GM12878 (cell line): ENCODE results near the gene KCNMB4. TPM values are rescaled to one million over a fixed set of nuclear protein-coding genes. Genes with fewer than 3 reads are reported as not detected.
A peak's percentile ranks its signal among the peaks of the same experiment; 100 is the strongest.

Source experiments
- ATAC-seq: fragments of 200-7000 bp; cut with Tn5 transposase; 3 replicates; pipeline ENCODE4 v1.9.1; 2020; ENCODE audit warnings: mild to moderate bottlenecking, moderate library complexity
- BruUV-seq: library from RNA; stranded (reverse); fragments of 400-500 nt; replicated peaks from 2 replicates; lab custom pipeline; 2021; lab: Mats Ljungman, UMichigan
- CTCF ChIA-PET: fragments of 300-600 bp; sonication (Branson Sonifier 250); formaldehyde crosslinking; extraction: SDS; loops from one replicate; lab custom pipeline; 2021; ENCODE audit warnings: inconsistent platforms; lab: Yijun Ruan, JAX
- POLR2A ChIA-PET: fragments of 350-600 bp; formaldehyde crosslinking; extraction: SDS; loops from one replicate; lab custom pipeline; 2021; ENCODE audit warnings: inconsistent platforms; lab: Charles Lee
- RAD21 ChIA-PET: fragments of 300-600 bp; sonication (Branson Sonifier 250); formaldehyde crosslinking; loops from one replicate; lab custom pipeline; 2023; ENCODE audit warnings: antibody characterized with exemption; ENCODE audit not compliant: unreplicated experiment; lab: Charles Lee
- SMC1A ChIA-PET: fragments of 300-600 bp; sonication (Branson Sonifier 250); formaldehyde crosslinking; loops from one replicate; lab custom pipeline; 2023; ENCODE audit not compliant: unreplicated experiment, uncharacterized antibody; lab: Charles Lee
- DNase-seq: peaks from one replicate; pipeline ENCODE4 v3.0.0-alpha.2; 2011; ENCODE audit warnings: low read depth, low spot score
- FAIRE-seq: peaks from 3 replicates; lab custom pipeline; 2011; peaks lifted over from hg19 to GRCh38; lab: Jason Lieb, UNC
- H2AFZ ChIP-seq: 2 replicates; pipeline ENCODE4 v1.6.0; 2011; ENCODE audit warnings: low read depth, low read length, control low read depth; ENCODE audit not compliant: control insufficient read depth
- H3K27ac ChIP-seq: 2 replicates; pipeline ENCODE4 v1.5.1; 2011; ENCODE audit warnings: control low read depth; ENCODE audit not compliant: control insufficient read depth, insufficient read depth
- H3K27me3 ChIP-seq, 2 experiments: replicated peaks in 1 of 2; 2 replicates each; pipeline versions ENCODE4 v1.6.0 to v1.6.1; 2011; ENCODE audit warnings: low read length in 1 of 2; ENCODE audit not compliant: control insufficient read depth in 2 of 2, insufficient read depth in 2 of 2
- H3K36me3 ChIP-seq, 2 experiments: 2 replicates each; pipeline ENCODE4 v1.5.1; 2011; ENCODE audit warnings: low read length in 1 of 2; ENCODE audit not compliant: control insufficient read depth in 2 of 2, insufficient read depth in 2 of 2
- H3K4me1 ChIP-seq: 2 replicates; pipeline ENCODE4 v1.6.1; 2011; ENCODE audit warnings: mild to moderate bottlenecking, low read length, moderate library complexity, mixed read lengths; ENCODE audit not compliant: control insufficient read depth, insufficient read depth
- H3K4me2 ChIP-seq: 2 replicates; pipeline ENCODE4 v1.6.0; 2011; ENCODE audit warnings: control low read depth; ENCODE audit not compliant: control insufficient read depth, insufficient read depth
- H3K4me3 ChIP-seq: fragments of 200-600 bp; sonication (generic); 2 replicates; pipeline ENCODE4 v1.5.1; 2016
- H3K79me2 ChIP-seq: 2 replicates; pipeline ENCODE4 v1.6.0; 2011; ENCODE audit warnings: low read length; ENCODE audit not compliant: control insufficient read depth, insufficient read depth
- H3K9ac ChIP-seq: 2 replicates; pipeline ENCODE4 v1.8.0; 2011; ENCODE audit warnings: low read length, control low read depth, mixed read lengths; ENCODE audit not compliant: control insufficient read depth, insufficient read depth
- H3K9me3 ChIP-seq: replicated peaks from 3 replicates; pipeline ENCODE4 v1.5.1; 2011; ENCODE audit warnings: mild to moderate bottlenecking, low read length; ENCODE audit not compliant: control insufficient read depth, insufficient read depth
- H4K20me1 ChIP-seq: 2 replicates; pipeline ENCODE4 v1.6.0; 2011; ENCODE audit not compliant: control insufficient read depth, insufficient read depth
- BCL11A ChIP-seq: IDR thresholded peaks from 2 replicates; pipeline ENCODE4 v1.6.1; 2011; ENCODE audit warnings: low read depth, low read length
- CBX5 ChIP-seq: sonication (generic); IDR thresholded peaks from 2 replicates; pipeline ENCODE4 v1.6.1; 2016; ENCODE audit warnings: low read depth, moderate library complexity, mild to moderate bottlenecking, inconsistent platforms
- CEBPB ChIP-seq, 2 experiments: fragments of 150-350 bp in 1 of 2; IDR thresholded peaks; 2 replicates each; pipeline ENCODE4 v1.6.1; 2012 to 2014; ENCODE audit warnings: low read depth in 2 of 2, low read length in 2 of 2, borderline replicate concordance in 1 of 2, inconsistent platforms in 1 of 2
- CHD1 ChIP-seq: IDR thresholded peaks from 2 replicates; pipeline ENCODE4 v1.6.1; 2012; ENCODE audit warnings: low read depth, low read length, improper control_type of control experiment
- NR2C1 ChIP-seq: fragments of 450-650 bp; IDR thresholded peaks from 2 replicates; pipeline ENCODE4 v1.6.1; 2017; ENCODE audit warnings: antibody characterized with exemption, mild to moderate bottlenecking, moderate library complexity
- RUNX3 ChIP-seq: IDR thresholded peaks from 2 replicates; pipeline ENCODE4 v1.6.1; 2012; ENCODE audit warnings: low read length, inconsistent platforms
- TARDBP ChIP-seq: IDR thresholded peaks from 2 replicates; pipeline ENCODE4 v1.6.1; 2016; ENCODE audit warnings: borderline replicate concordance
- ZNF207 ChIP-seq: fragments of 450-650 bp; IDR thresholded peaks from 2 replicates; pipeline ENCODE4 v1.6.1; 2014; ENCODE audit warnings: antibody characterized with exemption, mild to moderate bottlenecking, borderline replicate concordance
- WGBS: methylation state at CpG from one replicate; pipeline ENCODE4 v1.1.6; 2016; ENCODE audit warnings: low lambda C conversion rate; ENCODE audit not compliant: insufficient replicate concordance, insufficient coverage; ENCODE audit errors: missing lambda C conversion rate; 5-methylcytosine and 5-hydroxymethylcytosine counted together
- in situ Hi-C: fragments of 300-500 bp; cut with MboI; formaldehyde crosslinking; loops from 9 replicates; pipeline ENCODE4 v1.14.3; 2018; ENCODE audit warnings: mixed read lengths
- intact Hi-C: fragments of 100-400 bp; cut with micrococcal nuclease; formaldehyde crosslinking; loops from one replicate; pipeline ENCODE4 v1.14.2; 2022; ENCODE audit not compliant: unreplicated experiment
- polyA plus RNA-seq, 11 experiments: library from polyadenylated mRNA; depleted of rRNA in 4 of 11; unstranded in 6 of 11; stranded (reverse) in 5 of 11; fragments of >200 nt; fragmentation: Nextera tagmentation in 4 of 11; fragmentation: Illumina TruSeq in 1 of 11; extraction: Ambion mirVana in 4 of 11; extraction: Trizol in 1 of 11; gene quantifications; 1 replicate in 1 of 11; 2 replicates in 10 of 11; pipeline versions ENCODE4 v1.2.1 to v1.2.3, GENCODE V29; 2011 to 2016; ENCODE audit warnings: inconsistent platforms in 2 of 11, missing spikeins in 2 of 11, low read depth in 1 of 11
- total RNA-seq, 4 experiments: library from RNA; depleted of rRNA in 3 of 4; stranded (reverse); fragments of >200 nt in 3 of 4; fragmentation: Illumina TruSeq in 1 of 4; extraction: Trizol in 1 of 4; gene quantifications; 2 replicates each; pipeline versions ENCODE4 v1.2.1 to v1.2.3, GENCODE V29; 2013 to 2021
- TF ChIP-seq, protein P1 (sequence below): fragments of 450-650 bp; IDR thresholded peaks from 2 replicates; pipeline ENCODE4 v1.6.1; 2017; ENCODE audit warnings: low read depth, mild to moderate bottlenecking, moderate library complexity
- TF ChIP-seq, protein P2 (sequence below): IDR thresholded peaks from 2 replicates; pipeline ENCODE4 v1.6.1; 2012; ENCODE audit warnings: low read length, inconsistent platforms
- TF ChIP-seq, protein P3 (sequence below): fragments of 450-650 bp; formaldehyde crosslinking; IDR thresholded peaks from 2 replicates; pipeline ENCODE4 v1.4.0; 2020; ENCODE audit warnings: mild to moderate bottlenecking, moderate library complexity

KCNMB4 gene
- total and polyA plus RNA-seq, 10 of the 15 experiments (the other 5 are each of a cell fraction or from before 2014, with no cell fraction given), result 0.06 to 0.37 (median 0.16) TPM; not detected in 2

DNA sequence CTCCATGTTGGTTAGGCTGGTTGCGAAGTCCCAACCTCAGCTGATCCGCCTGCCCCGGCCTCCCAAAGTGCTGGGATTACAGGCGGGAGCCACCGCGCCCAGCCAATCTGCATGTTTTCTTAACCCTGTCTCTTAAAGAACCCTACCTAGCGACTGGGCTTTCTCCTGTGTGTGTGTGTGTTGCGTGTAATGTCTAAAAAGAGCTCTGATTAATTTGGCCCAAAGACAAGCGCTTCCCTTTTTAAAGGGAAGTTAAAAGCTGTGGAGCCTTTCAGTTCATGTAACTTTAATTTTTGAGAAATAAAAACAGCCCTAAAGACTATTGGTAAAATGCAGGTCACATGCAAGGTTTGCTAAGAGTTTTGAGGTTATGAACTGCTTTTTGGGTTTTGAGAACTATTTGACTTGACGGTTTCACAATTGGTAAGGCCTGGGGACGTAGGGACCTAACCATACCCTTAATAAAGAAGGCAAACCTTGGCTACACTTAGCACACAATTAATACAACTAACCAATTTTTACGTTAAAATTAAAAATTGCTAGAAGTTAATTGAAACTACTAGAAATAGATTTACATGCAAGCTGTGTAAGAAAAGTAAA, 103.2 kb downstream of the KCNMB4 start (continued):
- TF ChIP-seq CEBPB (IDR thresholded peaks at IDR 0.05; ENCODE audit: borderline replicate concordance in 1 of 2, low read depth in 2 of 2, low read length in 2 of 2) (no peak), TARDBP (no peak), RUNX3 (peak; percentile 54; the same call in 1 of the 2 replicates), ZNF207 (no peak), BCL11A (no peak)
- TF ChIP-seq, protein P1, sequence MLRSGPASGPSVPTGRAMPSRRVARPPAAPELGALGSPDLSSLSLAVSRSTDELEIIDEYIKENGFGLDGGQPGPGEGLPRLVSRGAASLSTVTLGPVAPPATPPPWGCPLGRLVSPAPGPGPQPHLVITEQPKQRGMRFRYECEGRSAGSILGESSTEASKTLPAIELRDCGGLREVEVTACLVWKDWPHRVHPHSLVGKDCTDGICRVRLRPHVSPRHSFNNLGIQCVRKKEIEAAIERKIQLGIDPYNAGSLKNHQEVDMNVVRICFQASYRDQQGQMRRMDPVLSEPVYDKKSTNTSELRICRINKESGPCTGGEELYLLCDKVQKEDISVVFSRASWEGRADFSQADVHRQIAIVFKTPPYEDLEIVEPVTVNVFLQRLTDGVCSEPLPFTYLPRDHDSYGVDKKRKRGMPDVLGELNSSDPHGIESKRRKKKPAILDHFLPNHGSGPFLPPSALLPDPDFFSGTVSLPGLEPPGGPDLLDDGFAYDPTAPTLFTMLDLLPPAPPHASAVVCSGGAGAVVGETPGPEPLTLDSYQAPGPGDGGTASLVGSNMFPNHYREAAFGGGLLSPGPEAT, result no peak
- TF ChIP-seq, protein P2, sequence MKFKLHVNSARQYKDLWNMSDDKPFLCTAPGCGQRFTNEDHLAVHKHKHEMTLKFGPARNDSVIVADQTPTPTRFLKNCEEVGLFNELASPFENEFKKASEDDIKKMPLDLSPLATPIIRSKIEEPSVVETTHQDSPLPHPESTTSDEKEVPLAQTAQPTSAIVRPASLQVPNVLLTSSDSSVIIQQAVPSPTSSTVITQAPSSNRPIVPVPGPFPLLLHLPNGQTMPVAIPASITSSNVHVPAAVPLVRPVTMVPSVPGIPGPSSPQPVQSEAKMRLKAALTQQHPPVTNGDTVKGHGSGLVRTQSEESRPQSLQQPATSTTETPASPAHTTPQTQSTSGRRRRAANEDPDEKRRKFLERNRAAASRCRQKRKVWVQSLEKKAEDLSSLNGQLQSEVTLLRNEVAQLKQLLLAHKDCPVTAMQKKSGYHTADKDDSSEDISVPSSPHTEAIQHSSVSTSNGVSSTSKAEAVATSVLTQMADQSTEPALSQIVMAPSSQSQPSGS, result no peak
- TF ChIP-seq, all 136 proteins: peak for 2

DNA sequence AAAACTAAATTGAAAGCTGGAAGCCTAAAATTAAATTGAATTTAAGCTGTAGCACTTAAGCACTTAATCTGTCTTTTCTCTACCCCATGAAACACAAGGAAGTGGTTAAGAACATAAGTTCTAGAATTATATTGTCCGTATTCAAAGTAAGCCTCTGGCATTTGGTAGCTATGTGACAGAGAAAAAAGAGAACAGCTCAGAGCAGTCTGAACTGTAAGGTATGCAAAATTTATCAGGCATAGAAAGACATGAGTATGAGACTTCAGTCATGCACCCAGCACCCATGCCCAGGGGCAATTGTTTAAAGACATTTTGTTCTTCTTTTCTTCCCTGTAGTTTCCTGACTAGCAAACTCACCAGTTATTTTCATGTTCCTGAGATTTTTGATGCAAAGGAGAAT, 116.7 kb downstream of the KCNMB4 start:
- POLR2A ChIA-PET, result interaction anchor here (0.7 kb wide), 1 partner anchor 14 kb away, joined by 3 read pairs; no protein-coding TSS in a partner anchor
- H2AFZ ChIP-seq, result no peak overlapping the region
- H3K4me3 ChIP-seq, result no peak overlapping the region
- no peak for DNase-seq
- no peak for FAIRE-seq
- no peak overlapping the region for H3K4me2 ChIP-seq
- H3K27me3 ChIP-seq, result no peaks in the 10 kb centered on the region
- no peaks in the 10 kb centered on the region for H3K36me3 ChIP-seq
- CTCF ChIA-PET, result no interaction called here
- RAD21 ChIA-PET, result interaction anchor here (0.7 kb wide), 1 partner anchor 14 kb away, joined by 3 read pairs; no protein-coding TSS in a partner anchor
- H3K9ac ChIP-seq, result no peak overlapping the region
- no peak overlapping the region for H3K27ac ChIP-seq
- TF ChIP-seq CBX5 (no peak), CHD1 (no peak), NR2C1 (no peak)
- TF ChIP-seq, protein P3, sequence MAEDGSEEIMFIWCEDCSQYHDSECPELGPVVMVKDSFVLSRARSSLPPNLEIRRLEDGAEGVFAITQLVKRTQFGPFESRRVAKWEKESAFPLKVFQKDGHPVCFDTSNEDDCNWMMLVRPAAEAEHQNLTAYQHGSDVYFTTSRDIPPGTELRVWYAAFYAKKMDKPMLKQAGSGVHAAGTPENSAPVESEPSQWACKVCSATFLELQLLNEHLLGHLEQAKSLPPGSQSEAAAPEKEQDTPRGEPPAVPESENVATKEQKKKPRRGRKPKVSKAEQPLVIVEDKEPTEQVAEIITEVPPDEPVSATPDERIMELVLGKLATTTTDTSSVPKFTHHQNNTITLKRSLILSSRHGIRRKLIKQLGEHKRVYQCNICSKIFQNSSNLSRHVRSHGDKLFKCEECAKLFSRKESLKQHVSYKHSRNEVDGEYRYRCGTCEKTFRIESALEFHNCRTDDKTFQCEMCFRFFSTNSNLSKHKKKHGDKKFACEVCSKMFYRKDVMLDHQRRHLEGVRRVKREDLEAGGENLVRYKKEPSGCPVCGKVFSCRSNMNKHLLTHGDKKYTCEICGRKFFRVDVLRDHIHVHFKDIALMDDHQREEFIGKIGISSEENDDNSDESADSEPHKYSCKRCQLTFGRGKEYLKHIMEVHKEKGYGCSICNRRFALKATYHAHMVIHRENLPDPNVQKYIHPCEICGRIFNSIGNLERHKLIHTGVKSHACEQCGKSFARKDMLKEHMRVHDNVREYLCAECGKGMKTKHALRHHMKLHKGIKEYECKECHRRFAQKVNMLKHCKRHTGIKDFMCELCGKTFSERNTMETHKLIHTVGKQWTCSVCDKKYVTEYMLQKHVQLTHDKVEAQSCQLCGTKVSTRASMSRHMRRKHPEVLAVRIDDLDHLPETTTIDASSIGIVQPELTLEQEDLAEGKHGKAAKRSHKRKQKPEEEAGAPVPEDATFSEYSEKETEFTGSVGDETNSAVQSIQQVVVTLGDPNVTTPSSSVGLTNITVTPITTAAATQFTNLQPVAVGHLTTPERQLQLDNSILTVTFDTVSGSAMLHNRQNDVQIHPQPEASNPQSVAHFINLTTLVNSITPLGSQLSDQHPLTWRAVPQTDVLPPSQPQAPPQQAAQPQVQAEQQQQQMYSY (CRISPR knock-in tag), result no peak
- peak; percentile 29; the same call in 2 of the 3 replicates for ATAC-seq
- intact Hi-C loops, result no loop called here
- H4K20me1 ChIP-seq, result no peaks in the 10 kb centered on the region
- SMC1A ChIA-PET, result interaction anchor here (0.7 to 1.2 kb wide), 2 partner anchors 14 to 25 kb away, joined by 3 to 7 read pairs; no protein-coding TSS in a partner anchor
- H3K79me2 ChIP-seq, result no peaks in the 10 kb centered on the region
- H3K4me1 ChIP-seq, result peaks cover 4% of the 10 kb centered on the region; the same call in 1 of the 2 replicates
- WGBS, result 0% methylated on average over 1 of the region's 1 CpG
- H3K9me3 ChIP-seq, result no peaks in the 10 kb centered on the region; the same call in 2 of the 3 replicates
- in situ Hi-C loops, result no loop called here
- BruUV-seq, result no TSS peak
